Transverse colon (tissue), 4 donors: Measurements from ENCODE around the gene NECTIN2.

Experiments
- EP300 ChIP-seq: sonication (generic); formaldehyde crosslinking; IDR thresholded peaks from one replicate; pipeline ENCODE4 v1.6.1; 2017; ENCODE audit warnings: antibody characterized with exemption, low read depth
- POLR2A ChIP-seq: fragments of 450-650 bp; IDR thresholded peaks from one replicate; pipeline ENCODE4 v1.6.1; 2016; ENCODE audit warnings: antibody characterized with exemption, mild to moderate bottlenecking, moderate library complexity
- POLR2AphosphoS5 ChIP-seq, 3 donors: sonication (generic); formaldehyde crosslinking; IDR thresholded peaks; one replicate each; pipeline ENCODE4 v1.6.1; 2016; ENCODE audit warnings: antibody characterized with exemption in 3 of 3
- TF ChIP-seq, protein P1 (sequence below), 5 experiments: fragments of 200-600 bp in 3 of 5; fragments of 450-650 bp in 2 of 5; sonication (generic) in 3 of 5; IDR thresholded peaks; 1 replicate in 2 of 5; 2 replicates in 3 of 5; pipeline ENCODE4 v1.5.1; 2016 to 2017; ENCODE audit warnings: antibody characterized with exemption in 5 of 5, inconsistent platforms in 3 of 5, mild to moderate bottlenecking in 2 of 5, moderate library complexity in 1 of 5

DNA sequence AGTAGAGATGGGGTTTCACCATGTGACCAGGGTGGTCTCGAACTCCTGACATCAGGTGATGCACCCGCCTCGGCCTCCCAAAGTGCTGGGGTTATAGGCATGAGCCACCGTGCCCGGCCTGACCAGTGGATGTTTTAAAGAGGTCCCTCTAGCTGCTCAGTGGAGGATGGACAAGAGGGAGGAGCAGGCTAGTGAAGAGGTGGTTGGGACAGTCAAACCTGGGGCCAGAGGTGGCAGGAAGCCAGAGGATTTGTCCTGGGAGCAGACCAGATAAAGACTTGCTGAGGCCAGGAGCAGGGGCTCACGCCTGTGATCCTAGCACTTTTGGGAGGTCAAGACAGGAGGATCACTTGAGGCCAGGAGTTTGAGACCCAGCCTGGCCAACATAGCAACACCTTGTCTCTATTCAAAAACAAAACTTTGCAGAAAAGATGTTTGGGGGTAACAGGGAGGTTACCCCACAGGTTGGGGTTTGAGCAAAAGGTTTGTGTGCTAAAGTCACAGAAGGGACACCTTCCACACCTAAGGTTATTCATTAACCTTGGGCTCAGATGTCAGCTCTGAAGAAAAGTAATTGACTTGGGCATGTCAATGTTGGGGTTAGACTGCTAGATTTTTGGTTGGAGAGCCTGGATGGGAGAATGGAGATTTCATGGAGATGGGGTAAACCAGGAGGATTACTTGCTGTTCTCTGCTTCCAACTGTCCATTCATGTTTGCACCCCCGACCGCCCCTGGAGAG is 28.2 kb upstream of the NECTIN2 start:
- no peak for TF ChIP-seq POLR2AphosphoS5 (IDR thresholded peaks at IDR 0.05)
- TF ChIP-seq, protein P1, sequence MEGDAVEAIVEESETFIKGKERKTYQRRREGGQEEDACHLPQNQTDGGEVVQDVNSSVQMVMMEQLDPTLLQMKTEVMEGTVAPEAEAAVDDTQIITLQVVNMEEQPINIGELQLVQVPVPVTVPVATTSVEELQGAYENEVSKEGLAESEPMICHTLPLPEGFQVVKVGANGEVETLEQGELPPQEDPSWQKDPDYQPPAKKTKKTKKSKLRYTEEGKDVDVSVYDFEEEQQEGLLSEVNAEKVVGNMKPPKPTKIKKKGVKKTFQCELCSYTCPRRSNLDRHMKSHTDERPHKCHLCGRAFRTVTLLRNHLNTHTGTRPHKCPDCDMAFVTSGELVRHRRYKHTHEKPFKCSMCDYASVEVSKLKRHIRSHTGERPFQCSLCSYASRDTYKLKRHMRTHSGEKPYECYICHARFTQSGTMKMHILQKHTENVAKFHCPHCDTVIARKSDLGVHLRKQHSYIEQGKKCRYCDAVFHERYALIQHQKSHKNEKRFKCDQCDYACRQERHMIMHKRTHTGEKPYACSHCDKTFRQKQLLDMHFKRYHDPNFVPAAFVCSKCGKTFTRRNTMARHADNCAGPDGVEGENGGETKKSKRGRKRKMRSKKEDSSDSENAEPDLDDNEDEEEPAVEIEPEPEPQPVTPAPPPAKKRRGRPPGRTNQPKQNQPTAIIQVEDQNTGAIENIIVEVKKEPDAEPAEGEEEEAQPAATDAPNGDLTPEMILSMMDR (IDR thresholded peaks at IDR 0.05), result no peak
- no peak for TF ChIP-seq EP300
- TF ChIP-seq POLR2A, result no peak
